Endodermal cell (in vitro differentiated cells): ENCODE measurements around the gene GPRIN2. TPM values are rescaled to one million over a fixed set of nuclear protein-coding genes. Genes with fewer than 3 reads are reported as not detected.
A peak's percentile ranks its signal among the peaks of the same experiment; 100 is the strongest.

ENCODE experiments used
- DNase-seq: peaks from one replicate; pipeline ENCODE4 v3.0.0-alpha.2; 2017
- H3K27ac ChIP-seq: 2 replicates; pipeline ENCODE4 v1.5.1; 2013; ENCODE audit warnings: mild to moderate bottlenecking, low read depth, low read length, moderate library complexity
- H3K27me3 ChIP-seq: 2 replicates; pipeline ENCODE4 v1.6.1; 2013; ENCODE audit warnings: mild to moderate bottlenecking, low read length, moderate library complexity; ENCODE audit not compliant: insufficient read depth, control insufficient read depth, poor library complexity, severe bottlenecking
- H3K36me3 ChIP-seq: 2 replicates; pipeline ENCODE4 v1.7.0; 2013; ENCODE audit warnings: mild to moderate bottlenecking, low read length, moderate library complexity; ENCODE audit not compliant: control insufficient read depth, insufficient read depth
- H3K4me1 ChIP-seq: one replicate; pipeline ENCODE4 v1.7.0; 2013; ENCODE audit warnings: low read length; ENCODE audit not compliant: control insufficient read depth, insufficient read depth
- H3K4me3 ChIP-seq: 2 replicates; pipeline ENCODE4 v1.5.1; 2013; ENCODE audit warnings: mild to moderate bottlenecking, low read length, moderate library complexity
- H3K9ac ChIP-seq: 2 replicates; pipeline ENCODE4 v1.6.1; 2013; ENCODE audit warnings: mild to moderate bottlenecking, low read length, moderate library complexity; ENCODE audit not compliant: poor library complexity, severe bottlenecking; ENCODE audit errors: extremely low read depth
- H3K9me3 ChIP-seq: 2 replicates; pipeline ENCODE4 v1.6.1; 2013; ENCODE audit warnings: mild to moderate bottlenecking, low read length, moderate library complexity; ENCODE audit not compliant: control insufficient read depth
- H3K27ac Mint-ChIP-seq: 2 replicates; pipeline ENCODE4 v1.8.0; 2020; ENCODE audit warnings: mixed read lengths
- H3K27me3 Mint-ChIP-seq: 2 replicates; pipeline ENCODE4 v1.8.0; 2021; ENCODE audit warnings: mild to moderate bottlenecking, mixed read lengths; ENCODE audit not compliant: insufficient read depth
- H3K36me3 Mint-ChIP-seq: 2 replicates; pipeline ENCODE4 v1.8.0; 2020; ENCODE audit warnings: low read depth, mixed read lengths
- H3K4me1 Mint-ChIP-seq: 2 replicates; pipeline ENCODE4 v1.8.0; 2020; ENCODE audit warnings: mixed read lengths
- H3K4me3 Mint-ChIP-seq: 2 replicates; pipeline ENCODE4 v1.8.0; 2020; ENCODE audit warnings: mild to moderate bottlenecking, moderate library complexity, mixed read lengths
- H3K9me3 Mint-ChIP-seq: 2 replicates; pipeline ENCODE4 v1.8.0; 2020; ENCODE audit warnings: mild to moderate bottlenecking, mixed read lengths
- CTCF ChIP-seq: fragments of 200-600 bp; sonication (generic); conservative IDR thresholded peaks from 2 replicates; pipeline ENCODE4 v1.5.0; 2021; ENCODE audit warnings: antibody characterized with exemption, mild to moderate bottlenecking
- WGBS, 2 experiments: methylation state at CpG; one replicate each; pipeline versions ENCODE4 v1.1.5 to v1.1.7; 2013; ENCODE audit warnings: missing lambda C conversion rate in 2 of 2, mixed read lengths in 1 of 2; ENCODE audit not compliant: insufficient coverage in 1 of 2, insufficient read length in 1 of 2; 5-methylcytosine and 5-hydroxymethylcytosine counted together
- total RNA-seq, 2 donors: library from RNA; stranded (reverse); fragmentation: NEBNext Ultra II Directional in 1 of 2; extraction: Animal tissue kit (Norgen Biotek cat#: 25700) in 1 of 2; gene quantifications; 2 replicates in 1 of 2; 3 replicates in 1 of 2; pipeline ENCODE4 v1.2.1, GENCODE V29; 2021

Gene GPRIN2
- total RNA-seq, 2 donors from 2014 or later = 16.1 to 25.2 TPM

DNA sequence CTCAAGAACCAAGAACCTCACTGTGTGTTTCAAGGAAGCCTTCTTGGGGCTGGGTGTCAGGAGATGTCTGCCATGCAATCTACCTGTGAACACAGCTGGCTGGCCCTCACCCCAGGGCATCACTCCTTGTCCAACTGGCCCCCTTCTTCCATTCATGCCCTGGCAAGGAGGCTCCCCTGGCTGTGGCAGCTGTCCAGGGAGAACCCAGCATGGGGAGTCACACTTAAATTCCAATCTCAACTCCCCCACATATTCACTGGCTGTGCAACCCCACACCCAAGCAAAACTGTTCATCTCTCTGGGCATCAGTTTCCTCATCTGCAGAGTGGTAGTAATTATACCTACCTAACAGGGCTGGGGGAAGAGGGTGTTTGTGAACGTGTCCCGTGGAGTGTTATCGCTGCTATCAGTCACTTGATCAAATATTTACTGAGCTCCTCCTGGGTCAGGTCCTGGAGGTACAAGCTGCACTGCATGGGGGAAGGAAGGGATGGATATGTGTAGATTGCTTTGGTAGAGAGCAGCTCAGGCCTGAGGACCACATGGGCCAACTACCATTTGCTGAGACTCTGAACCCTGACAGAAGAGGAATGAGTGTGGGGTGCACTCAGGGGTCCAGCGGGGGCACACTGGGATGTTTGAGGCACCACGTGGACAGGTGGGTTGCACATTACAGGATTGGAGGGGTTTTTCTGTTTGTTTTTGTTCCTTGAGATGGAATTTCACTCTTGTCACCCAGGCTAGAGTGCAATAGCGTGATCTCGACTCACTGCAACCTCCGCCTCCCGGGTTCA, 2.1 kb upstream of the GPRIN2 start:
- H3K36me3 ChIP-seq = no peaks in the 10 kb centered on the region
- peak; percentile 61 for DNase-seq
- no peak overlapping the region for H3K4me3 ChIP-seq
- peaks cover 11% of the 10 kb centered on the region for H3K4me1 ChIP-seq
- H3K9me3 ChIP-seq = no peaks in the 10 kb centered on the region
- peaks cover 54% of the 10 kb centered on the region for H3K27me3 ChIP-seq
- no peaks in the 10 kb centered on the region for H3K27me3 Mint-ChIP-seq
- WGBS, 2 experiments = 78 to 90% methylated on average over 8 to 9 of the region's 9 CpGs
- H3K9ac ChIP-seq = no peak overlapping the region
- H3K4me3 Mint-ChIP-seq = no peak overlapping the region
- H3K4me1 Mint-ChIP-seq = peaks cover 8% of the 10 kb centered on the region
- H3K27ac Mint-ChIP-seq = no peak overlapping the region
- no peaks in the 10 kb centered on the region for H3K9me3 Mint-ChIP-seq
- H3K27ac ChIP-seq = no peak overlapping the region
- no peak for TF ChIP-seq CTCF
- H3K36me3 Mint-ChIP-seq = no peaks in the 10 kb centered on the region

DNA sequence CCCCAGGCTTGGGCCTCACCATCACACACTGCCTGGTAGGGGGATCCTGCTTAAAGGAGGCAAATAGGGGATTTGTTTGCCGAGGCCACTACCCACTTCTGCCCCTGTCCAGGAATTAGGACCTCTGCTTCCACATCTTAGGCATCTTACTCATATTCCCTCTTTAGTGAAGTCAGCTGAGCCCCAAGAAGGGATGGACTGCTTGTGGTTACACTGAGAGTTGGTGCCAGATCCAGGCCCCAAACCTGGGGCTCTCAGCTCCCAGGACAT, 1.6 kb upstream of the GPRIN2 start:
- Mint-ChIP-seq H3K27me3 (no peaks in the 10 kb centered on the region), H3K27ac (no peak overlapping the region), H3K4me3 (no peak overlapping the region), H3K36me3 (no peaks in the 10 kb centered on the region), H3K9me3 (no peaks in the 10 kb centered on the region), H3K4me1 (peaks cover 8% of the 10 kb centered on the region)
- 58% methylated on average over 1 of the region's 1 CpG; no CpG with 5 or more reads in 1 of the 2 experiments for WGBS, 2 experiments
- Histone ChIP-seq H3K27ac (no peak overlapping the region), H3K36me3 (no peaks in the 10 kb centered on the region), H3K9ac (no peak overlapping the region), H3K4me3 (no peak overlapping the region), H3K27me3 (peaks cover 54% of the 10 kb centered on the region), H3K4me1 (peaks cover 11% of the 10 kb centered on the region), H3K9me3 (no peaks in the 10 kb centered on the region)
- no peak for TF ChIP-seq CTCF
- no peak for DNase-seq

GRCh38 chr10:46557319-46558121, 1.1 kb upstream of the GPRIN2 start:
- Mint-ChIP-seq H3K27me3 (no peaks in the 10 kb centered on the region), H3K27ac (no peak overlapping the region), H3K9me3 (no peaks in the 10 kb centered on the region), H3K4me3 (no peak overlapping the region), H3K36me3 (no peaks in the 10 kb centered on the region), H3K4me1 (peaks cover 8% of the 10 kb centered on the region)
- no peak overlapping the region for H3K4me3 ChIP-seq
- no peaks in the 10 kb centered on the region for H3K36me3 ChIP-seq
- TF ChIP-seq CTCF = no peak
- H3K27me3 ChIP-seq = peaks cover 54% of the 10 kb centered on the region
- peak; percentile 81 for DNase-seq
- no peak overlapping the region for H3K27ac ChIP-seq
- no peak overlapping the region for H3K9ac ChIP-seq
- H3K4me1 ChIP-seq = peaks cover 11% of the 10 kb centered on the region
- WGBS, 2 experiments = 90% methylated on average over 32 to 33 of the region's 33 CpGs
- no peaks in the 10 kb centered on the region for H3K9me3 ChIP-seq
